NCI-H2196 (cell line): ENCODE results near the gene ENTPD3.

Experiments used
- DNase-seq: peaks from one replicate; lab custom pipeline; 2025; ENCODE audit not compliant: unreplicated experiment; lab: John Stamatoyannopoulos, UW

The ENTPD3 gene

DNA sequence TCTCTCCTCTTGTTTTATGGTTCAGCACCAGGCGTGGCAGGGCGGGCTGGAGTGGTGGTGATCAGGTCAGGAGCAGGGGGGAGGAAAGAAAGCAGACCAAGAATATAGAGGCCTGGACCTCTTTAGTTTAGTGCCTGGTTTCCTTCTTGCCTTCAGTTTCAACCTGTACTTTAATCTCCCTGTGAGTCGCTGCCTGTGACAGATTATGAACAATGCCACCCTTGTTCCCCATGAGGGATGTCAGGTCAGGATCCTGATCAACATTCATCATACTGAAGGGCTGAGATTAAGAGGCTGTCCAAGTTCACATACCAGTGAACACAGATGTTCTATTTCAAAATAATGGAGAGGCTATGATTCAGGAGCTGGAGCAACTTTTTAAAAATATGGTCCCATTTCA lies 11.4 kb downstream of the ENTPD3 start:
- DNase-seq, result no peak

DNA sequence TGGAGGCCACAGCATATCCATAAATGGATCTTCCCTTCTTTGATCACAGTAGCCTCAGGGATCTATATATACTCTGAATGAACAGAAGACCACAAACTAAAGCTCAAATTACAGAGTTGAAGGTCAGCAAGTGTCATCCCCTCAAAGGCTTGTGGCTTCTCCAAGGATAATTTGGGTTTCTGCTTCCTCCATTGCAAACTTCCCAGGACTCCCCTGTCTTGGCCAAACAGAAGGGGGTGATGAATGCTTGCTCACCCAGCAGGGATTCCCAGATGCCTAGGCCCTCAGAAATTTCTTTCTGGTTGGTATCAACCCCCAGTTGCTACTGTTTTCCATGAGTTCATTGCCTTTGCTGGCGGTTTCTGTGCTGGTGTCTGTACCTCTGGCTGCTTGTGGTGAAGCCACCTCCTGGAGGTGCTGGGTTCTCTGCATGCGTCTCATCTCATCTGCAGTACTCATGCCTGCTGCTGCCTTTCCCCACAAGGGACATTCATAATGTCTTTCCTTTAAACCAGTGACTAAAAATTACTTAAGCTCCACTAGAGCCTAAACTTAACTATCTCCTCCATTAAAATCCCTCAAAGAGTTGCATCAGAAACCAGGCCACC lies 17.7 kb downstream of the ENTPD3 start:
- DNase-seq, result no peak

DNA sequence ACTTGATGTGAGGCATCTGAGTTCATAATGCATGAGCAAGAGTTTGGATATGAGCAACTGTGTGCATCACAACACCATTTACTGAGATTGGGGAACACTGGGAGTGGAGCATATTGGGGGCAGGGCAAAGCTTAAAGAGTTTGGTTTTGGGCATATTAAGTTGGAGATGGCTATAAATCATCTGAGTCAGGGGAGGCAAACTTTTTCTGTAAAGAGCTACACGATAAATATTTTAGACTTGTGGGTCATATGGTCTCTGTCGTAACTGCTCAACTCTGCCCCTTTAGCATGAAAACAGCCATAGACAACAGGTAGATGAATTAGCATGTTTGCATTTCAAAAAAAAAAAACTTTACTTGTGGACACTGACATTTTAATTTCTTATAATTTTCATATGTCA lies 20.0 kb downstream of the ENTPD3 start:
- DNase-seq, result no peak

DNA sequence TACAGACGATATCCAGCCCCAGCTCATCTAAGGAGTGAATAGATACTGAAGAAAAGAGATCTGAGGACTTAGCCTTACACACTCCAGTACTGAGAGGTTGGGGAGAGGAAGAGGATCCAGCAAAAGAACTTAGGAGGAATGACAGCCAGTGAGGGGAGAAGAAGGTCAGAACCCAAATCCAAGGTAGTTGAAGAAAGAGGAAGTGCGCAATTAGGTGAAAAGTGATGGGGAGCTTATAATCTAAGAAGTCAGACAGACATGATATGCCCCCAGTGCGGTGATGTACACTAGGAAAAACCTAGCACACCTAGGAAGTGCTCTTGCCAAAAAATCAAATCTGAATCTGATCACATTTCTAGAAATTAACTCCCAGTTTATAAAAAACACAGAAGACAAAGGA lies 20.6 kb downstream of the ENTPD3 start:
- DNase-seq, result no peak

DNA sequence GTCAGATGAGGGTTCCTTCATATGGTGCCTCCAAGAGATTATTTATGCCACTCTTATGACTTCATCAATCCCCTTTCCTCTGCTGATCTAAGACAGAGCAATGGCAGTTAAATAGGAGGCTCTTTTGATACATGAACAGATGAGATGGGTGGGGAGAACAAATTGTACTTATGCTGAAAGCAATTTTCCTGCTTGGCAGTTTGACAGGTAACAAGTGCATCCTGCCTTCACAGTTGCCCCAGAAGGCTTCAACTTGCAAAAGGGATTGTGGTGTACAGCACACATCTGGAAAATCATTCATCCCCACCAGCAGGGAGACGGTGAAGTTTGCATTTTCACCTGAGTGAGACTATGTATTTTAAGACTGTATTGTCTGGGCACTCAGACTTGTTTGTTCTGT lies 27.3 kb downstream of the ENTPD3 start:
- DNase-seq, result no peak

DNA sequence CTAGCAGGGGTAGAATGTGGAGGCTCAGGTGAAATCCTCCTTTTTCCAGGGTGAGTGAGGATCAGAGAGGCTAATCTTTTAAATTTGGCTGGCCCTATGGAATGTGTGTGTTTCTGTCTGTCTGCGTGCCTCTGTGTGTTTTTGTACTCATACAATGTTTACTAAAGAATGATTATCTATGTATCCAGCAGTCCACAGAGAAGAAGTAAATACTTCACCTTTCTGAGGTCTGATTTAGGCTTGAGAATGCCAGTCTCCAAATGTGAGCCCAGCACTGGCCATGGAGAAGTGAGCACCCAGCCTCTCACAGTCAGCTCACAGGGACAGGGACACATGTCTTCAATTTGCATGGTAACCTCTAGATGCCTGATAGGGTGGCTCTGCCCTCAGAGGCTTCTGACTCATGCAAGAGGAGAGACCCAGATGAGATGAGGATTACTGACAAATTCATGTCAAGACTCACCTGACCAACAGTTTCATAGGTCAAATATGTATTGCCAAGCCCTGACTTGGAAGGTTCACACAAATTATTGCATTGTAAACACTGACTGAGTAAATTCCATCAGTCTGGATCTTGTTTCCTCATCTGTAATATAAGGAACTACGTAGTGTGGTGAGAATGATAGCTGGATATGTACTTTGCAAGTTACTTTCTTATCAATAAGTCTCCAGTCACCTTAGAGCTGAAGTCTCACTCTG lies 31.0 kb downstream of the ENTPD3 start:
- no peak for DNase-seq

DNA sequence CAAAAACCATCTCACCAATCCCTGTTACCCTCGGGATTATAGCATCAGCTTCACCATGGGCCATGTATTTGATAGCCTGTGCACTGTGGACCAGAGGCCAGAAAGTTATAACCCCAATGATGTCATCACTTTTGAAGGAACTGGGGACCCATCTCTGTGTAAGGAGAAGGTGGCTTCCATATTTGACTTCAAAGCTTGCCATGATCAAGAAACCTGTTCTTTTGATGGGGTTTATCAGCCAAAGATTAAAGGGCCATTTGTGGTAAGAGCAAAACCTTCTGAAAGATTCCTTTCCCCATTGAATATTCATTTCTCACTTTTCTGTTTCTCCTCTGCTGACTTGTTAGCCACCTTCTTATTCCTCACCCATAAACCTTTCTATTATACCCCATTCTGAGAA lies 35.9 kb downstream of the ENTPD3 start:
- no peak for DNase-seq

DNA sequence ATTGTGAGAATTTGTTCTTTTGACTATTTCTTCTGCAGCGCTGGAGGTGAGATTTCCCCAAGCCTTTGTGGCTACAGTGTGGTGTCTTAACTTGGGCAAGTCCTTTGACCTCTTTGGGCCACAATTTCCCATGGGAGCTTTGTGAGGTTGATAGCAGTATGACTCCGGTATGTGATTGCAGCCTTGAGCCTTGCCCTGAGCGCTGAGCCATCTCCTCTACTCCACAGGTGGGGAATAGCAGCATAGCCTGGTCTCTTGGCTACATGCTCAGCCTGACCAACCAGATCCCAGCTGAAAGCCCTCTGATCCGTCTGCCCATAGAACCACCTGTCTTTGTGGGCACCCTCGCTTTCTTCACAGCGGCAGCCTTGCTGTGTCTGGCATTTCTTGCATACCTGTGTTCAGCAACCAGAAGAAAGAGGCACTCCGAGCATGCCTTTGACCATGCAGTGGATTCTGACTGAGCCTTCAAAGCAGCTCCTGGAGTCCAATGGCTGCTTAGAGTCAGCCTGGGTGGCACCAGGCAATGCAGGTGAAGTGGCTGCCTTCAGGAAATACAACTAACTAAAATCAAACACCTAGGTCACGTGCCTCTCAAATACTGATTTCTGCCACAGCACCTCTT lies 40.2 kb downstream of the ENTPD3 start:
- no peak for DNase-seq

DNA sequence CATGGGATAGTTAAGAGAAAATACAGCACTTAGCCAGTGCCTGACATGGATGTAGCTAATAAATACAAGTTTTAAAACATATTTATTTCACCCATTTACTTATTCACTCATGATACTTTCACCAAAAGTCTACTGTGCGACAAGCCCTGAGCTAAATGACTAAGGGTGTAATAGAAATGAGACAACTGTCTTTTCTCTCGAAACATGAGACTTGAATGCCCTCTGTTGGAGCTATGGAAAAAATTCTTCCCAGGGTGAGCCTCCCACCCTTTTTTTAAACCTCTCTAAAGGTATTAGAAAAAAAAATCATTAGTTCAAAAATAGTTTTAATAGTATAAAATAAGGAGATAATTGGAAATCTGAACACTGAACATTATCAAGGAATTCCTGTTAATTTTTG lies 45.8 kb downstream of the ENTPD3 start:
- DNase-seq, result no peak

DNA sequence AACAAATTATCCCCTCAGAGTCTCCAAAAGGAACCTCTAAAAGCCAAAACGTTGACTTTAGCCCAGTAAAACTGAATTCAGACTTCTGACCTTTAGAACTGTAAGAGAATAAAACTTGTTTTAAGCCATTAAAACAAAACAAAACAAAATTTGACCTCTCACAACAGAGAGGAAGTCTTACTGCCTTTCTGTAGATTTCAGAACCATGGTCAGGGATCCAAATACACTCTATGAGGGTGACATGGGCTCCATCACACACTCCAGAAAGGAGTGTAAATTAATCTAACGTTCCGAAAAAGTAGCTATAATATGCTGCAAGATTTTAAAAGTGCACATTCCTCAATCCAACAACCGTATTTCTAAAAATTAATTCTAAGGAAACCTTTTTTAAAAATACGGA lies 50.9 kb downstream of the ENTPD3 start:
- no peak for DNase-seq

DNA sequence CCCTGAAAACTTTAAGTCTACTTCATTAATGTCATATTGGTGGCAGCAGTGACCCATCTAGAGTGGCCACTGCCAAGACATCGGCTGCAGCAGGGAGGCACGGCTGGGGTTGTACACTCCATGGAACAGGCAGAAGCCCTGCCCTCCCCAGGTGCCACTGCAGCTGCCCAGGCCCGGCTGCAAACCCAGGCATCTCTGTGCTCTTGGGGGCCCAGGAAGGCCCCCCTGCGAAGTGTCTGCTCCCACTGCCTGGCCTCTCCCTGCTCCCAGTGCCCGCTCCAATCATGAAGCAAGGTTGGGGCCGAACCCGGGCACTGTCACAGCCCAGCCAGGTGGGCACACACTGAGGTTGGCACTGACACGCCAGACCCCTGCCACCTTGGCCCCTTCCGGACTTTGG lies 58.1 kb downstream of the ENTPD3 start:
- DNase-seq, result no peak

DNA sequence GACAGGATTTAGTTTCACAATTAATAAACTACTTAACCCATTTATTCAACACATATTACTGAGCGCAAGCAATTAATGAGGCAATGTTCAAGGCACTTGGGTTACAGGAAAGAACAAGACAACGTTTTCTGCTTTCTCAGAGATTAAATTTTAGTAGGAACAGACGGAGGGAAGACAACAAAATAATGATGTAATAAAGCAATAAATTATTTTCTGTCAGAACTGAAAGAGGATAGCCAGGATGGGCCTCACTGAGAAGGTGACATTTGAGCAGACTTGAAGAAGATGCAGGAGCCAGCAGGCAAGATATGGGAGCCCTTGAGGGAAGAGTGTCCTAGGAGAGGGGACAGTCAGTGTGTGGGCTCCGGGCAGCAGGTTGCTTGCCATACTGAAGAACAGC lies 58.9 kb downstream of the ENTPD3 start:
- no peak for DNase-seq

DNA sequence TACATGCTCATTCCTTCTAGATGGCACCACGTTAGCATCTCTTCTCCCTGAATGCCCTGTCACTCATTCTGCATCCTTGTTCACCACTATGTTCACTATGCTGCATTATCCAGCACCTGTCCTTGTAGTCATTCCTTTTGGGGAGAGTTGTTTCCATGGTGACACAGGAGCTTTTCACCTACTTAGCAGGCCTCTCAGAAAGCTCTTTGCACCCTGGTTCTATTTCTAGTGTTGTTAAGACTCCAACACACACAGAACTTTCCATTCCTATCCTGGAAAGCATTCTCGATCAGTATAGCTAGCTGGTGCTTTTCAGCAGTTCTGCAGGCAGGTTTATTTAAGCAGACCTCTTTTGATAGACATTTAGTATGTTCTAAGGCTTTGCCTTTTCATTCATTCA lies 63.5 kb downstream of the ENTPD3 start:
- no peak for DNase-seq

DNA sequence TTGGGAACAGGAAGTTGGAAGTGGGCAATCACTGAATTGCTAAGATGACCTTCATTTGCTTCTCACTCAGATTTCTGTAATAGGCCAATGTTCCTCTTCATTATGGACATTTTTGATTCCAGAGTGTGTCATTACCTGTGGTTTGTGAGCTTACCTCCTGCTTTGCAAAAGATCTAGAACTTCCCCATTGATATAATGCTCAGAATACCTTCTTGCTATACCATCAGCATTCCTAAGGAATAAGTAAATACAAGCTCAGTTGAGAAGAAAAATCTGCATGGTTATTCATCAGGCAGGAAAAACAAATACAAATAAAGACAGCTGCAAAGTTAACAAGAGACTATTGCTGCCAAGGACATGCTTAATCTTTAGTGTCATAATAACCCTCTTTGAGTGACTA lies 64.6 kb downstream of the ENTPD3 start:
- DNase-seq, result no peak

DNA sequence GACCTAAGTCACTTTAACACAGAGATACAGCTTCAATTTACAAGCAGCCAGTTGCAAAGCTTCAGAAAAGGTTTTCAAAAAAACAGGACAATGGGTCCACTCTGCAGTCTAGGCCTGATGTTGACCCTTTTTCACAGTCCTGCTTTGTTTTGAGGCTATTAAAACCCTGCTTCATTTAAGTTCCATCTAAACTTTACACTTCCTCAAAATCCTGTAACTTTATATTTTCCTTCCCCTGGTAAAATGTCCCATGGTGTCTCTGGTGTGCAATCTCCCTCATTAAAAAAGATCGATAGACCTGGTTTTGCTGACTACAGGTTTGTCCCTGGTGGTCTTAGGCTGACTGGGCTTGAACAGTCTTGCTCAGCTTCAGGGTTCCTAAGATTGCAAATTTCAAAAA lies 65.1 kb downstream of the ENTPD3 start:
- no peak for DNase-seq

DNA sequence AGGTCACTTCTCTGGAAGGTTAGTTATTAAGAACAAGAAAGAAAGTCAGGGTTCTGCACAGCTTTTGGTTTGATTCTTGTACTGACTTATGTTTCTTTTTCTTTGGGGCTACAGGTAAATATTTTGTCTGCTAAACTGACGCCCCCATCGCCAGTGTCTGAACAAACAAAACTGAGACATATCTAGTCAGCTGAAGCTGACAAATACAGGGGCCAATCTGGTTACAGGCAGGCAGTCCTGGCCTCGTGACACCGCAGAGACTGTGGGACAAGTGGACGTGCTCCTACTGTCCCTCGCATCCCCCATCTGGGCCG lies 65.5 kb downstream of the ENTPD3 start:
- no peak for DNase-seq

DNA sequence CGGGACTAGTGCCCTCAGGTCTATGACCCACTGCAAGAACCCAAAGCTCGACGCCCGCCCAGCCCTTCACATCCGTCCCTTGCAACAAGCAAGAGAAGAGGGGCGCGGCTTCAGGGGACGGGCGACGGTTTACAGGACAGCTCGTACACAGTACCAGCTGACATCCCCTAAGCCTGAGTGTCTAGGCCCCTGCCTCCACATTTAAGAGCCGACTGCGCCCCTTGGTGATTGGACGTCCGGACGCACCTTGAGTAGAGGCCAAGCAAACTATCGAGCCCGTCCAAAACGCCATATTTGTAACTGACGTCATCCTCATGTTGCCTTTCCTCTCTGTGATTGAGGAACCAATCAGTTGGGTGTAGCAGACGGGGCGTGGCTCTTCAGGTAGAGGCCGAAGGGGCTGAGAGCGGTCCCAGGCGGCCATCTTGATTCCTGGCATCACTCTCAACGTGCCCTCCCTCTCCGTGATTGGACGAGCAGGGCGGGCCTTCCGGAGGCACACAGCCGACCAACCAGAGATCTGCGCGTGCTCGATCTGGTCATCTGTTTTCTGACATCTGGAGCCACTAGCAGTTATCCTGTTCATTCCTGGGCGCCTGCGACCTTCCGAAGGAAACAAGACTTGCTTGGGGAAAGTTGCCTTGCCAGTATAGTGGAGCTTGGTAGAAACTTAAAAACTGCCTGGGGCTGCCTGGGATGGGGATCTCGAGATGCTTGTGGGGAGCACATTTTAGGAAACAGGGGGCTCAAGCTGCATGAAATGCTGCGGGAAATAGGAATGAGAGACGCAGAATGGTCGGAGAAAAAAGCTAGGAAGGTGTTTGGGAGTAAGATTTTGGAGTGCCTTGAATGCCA lies 66.1 kb downstream of the ENTPD3 start:
- DNase-seq, result peak; percentile 88

DNA sequence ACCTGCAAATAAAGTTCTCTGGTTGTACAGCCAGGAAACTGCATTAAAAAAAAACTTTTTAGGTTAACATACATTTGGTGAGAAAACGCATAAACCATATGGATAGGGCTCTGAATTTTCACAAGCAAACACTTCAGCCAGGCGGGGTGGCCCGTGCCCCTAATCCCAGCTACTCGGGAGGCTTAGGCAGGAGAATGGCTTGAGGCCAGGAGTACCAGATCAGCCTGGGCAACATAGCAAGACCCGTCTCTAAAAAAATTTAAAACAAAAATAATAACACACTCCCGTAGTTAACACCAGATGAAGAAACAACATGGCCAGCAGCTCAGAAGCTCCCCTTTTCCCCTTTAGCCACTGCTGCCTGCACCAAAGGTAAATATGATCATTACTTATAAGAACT lies 66.9 kb downstream of the ENTPD3 start:
- DNase-seq, result no peak

DNA sequence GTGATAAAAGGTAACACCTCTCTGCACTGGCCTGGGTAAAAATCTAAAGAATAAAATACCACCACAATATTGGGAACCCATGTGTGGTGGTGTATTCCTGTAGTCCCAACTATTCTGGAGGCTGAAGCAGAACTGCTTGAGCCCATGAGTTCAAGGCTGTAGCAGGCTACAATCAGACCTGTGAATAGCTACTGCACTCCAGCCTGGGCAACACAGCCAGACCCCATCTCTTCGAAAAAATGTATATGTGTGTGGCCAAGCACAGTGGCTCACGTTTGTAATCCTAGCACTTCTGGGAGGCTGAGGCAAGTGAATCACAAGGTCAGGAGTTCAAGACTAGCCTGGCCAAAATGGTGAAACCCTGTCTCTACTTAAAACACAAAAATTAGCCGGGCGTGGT lies 68.3 kb downstream of the ENTPD3 start:
- no peak for DNase-seq

DNA sequence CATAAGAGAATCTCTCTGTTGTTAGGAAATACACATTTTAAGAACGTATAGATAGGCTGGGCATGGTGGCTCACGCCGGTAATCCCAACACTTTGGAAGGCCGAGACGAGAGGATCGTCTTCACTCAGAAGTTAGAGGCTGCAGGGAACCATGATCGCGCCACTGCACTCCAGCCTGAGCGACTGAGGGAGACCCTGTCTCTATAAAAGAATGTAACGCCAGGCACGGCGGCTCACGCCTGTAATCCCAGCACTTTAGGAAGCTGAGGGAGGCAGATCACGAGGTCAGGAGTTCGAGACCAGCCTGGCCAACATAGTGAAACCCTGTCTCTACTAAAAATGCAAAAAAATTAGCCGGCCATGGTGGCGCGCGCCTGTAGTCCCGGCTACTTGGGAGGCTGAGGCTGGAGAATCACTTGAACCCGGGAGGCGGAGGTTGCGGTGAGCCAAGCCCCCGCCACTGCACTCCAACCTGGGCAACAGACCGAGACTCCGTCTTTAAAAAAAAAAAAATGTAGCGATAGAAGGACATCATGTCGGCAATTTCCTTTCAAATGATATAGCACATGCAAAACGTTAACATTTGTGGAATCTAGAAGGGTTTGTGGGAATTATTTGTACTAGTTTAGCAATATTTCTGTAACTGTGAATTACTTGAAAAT lies 69.4 kb downstream of the ENTPD3 start:
- DNase-seq, result no peak
